GM12874 (cell line): ENCODE data around the gene XIRP1.

Experiments used
- TF ChIP-seq, protein P1 (sequence below): IDR thresholded peaks from 2 replicates; pipeline ENCODE4 v1.5.1; 2011; ENCODE audit warnings: low read depth, mild to moderate bottlenecking, control low read depth, low read length, moderate library complexity; ENCODE audit not compliant: insufficient read depth

The XIRP1 gene

DNA sequence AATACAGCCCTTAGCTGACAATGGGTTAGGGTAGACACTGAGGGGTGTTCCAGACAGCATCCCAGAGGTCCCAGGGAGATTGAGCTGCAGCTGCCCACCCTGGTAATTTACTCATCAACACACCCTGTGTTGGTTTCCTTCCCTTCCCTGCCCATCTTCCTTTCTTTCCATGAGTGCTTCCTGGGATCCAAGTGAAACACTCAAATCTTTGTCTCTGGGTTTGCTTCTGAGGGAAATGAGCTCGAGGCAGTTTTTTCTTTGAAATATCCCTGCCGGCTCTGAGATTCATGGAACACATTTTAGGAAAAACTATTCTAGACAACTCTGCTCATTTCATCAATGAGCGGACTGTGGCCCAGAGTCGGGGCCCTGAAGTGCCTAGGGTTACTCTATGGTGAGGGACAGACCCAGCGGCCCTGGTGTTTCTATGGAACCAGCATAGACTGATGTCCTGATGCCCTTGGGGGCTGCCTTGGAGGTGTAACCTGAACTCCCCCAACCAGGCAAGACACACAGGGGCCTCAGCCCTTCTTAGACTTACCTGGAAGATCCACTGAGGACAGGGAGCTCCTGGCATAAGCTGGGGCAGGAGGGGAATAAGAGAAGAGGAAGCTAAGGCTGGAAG is 24.1 kb downstream of the XIRP1 start:
- TF ChIP-seq, protein P1, sequence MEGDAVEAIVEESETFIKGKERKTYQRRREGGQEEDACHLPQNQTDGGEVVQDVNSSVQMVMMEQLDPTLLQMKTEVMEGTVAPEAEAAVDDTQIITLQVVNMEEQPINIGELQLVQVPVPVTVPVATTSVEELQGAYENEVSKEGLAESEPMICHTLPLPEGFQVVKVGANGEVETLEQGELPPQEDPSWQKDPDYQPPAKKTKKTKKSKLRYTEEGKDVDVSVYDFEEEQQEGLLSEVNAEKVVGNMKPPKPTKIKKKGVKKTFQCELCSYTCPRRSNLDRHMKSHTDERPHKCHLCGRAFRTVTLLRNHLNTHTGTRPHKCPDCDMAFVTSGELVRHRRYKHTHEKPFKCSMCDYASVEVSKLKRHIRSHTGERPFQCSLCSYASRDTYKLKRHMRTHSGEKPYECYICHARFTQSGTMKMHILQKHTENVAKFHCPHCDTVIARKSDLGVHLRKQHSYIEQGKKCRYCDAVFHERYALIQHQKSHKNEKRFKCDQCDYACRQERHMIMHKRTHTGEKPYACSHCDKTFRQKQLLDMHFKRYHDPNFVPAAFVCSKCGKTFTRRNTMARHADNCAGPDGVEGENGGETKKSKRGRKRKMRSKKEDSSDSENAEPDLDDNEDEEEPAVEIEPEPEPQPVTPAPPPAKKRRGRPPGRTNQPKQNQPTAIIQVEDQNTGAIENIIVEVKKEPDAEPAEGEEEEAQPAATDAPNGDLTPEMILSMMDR, result no peak

GRCh38 chr3:39166932-39167532 is 25.4 kb downstream of the XIRP1 start:
- TF ChIP-seq, protein P1, result no peak

- TF ChIP-seq, protein P1, result no peak
These were observed 26.2 kb downstream of the XIRP1 start for GRCh38 chr3:39166134-39166710.

- TF ChIP-seq, protein P1, result no peak
These were observed 26.9 kb downstream of the XIRP1 start for GRCh38 chr3:39165518-39165917.

DNA sequence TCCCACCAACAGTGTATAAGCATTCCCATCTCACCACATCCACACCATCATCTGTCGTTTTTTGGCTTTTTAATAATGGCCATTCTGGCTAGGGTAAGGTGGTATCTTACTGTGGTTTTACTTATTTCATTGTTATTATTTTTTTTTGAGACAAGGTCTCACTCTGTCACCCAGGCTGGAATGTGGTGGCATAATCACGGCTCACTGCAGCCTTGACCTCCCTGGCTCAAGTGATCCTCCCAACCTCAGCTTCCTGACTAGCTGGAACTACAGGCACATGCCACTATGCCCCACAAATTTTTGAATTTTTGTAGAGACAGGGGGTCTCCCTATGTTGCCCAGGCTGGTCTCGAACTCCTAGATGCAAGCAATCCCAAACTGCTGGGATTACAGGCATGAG is 28.0 kb downstream of the XIRP1 start:
- TF ChIP-seq, protein P1, result no peak

- TF ChIP-seq, protein P1, result no peak
These were observed 34.2 kb downstream of the XIRP1 start for GRCh38 chr3:39158148-39158715.

DNA sequence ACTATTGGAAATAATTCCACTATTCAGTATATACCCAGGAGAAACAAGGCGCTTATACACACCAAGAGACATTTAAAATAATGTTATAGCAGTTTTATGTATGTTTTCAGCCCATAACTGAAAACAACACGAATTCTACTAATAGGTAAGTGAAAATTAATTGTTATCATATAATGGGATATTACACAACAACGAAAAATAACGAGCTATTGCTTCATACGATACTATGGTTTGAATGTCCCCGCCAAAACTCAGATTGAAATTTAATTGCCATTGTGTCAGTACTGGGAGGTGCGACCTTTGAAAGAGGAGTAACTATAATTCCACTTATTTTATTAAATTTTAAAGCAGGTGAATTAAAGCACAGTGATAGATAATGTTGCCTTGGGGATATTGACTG is 35.0 kb downstream of the XIRP1 start:
- TF ChIP-seq, protein P1, result no peak
